HL-60 (cell line): ENCODE measurements around the gene A4GALT.

ENCODE experiments used
- DNase-seq, 2 experiments: peaks; one replicate each; pipeline ENCODE4 v3.0.0-alpha.2; 2010 to 2020; ENCODE audit warnings: low read depth in 1 of 2, low spot score in 1 of 2
- H3K27ac ChIP-seq: fragments of 250-450 bp; sonication (Bioruptor Pico); replicated peaks from 2 replicates; pipeline ENCODE4 v1.5.1; 2020; ENCODE audit warnings: mild to moderate bottlenecking, moderate library complexity
- H3K27me3 ChIP-seq: fragments of 250-450 bp; sonication (Bioruptor Pico); 2 replicates; pipeline ENCODE4 v1.5.1; 2021; ENCODE audit warnings: mild to moderate bottlenecking, moderate library complexity; ENCODE audit not compliant: insufficient read depth, poor library complexity, severe bottlenecking
- H3K4me3 ChIP-seq: replicated peaks from 2 replicates; pipeline ENCODE4 v1.5.1; 2011; ENCODE audit warnings: mild to moderate bottlenecking, control low read depth, low read length; ENCODE audit not compliant: insufficient read depth
- CTCF ChIP-seq: IDR thresholded peaks from one replicate; pipeline ENCODE4 v1.5.1; 2011; ENCODE audit warnings: low read length, control low read depth, inconsistent platforms; ENCODE audit not compliant: insufficient read depth
- GABPA ChIP-seq: IDR thresholded peaks from 2 replicates; pipeline ENCODE4 v1.6.1; 2012; ENCODE audit warnings: low read depth
- POLR2AphosphoS5 ChIP-seq: IDR thresholded peaks from 2 replicates; pipeline ENCODE4 v1.6.1; 2012; ENCODE audit warnings: low read depth
- SPI1 ChIP-seq: IDR thresholded peaks from 2 replicates; pipeline ENCODE4 v1.6.1; 2012; ENCODE audit warnings: low read depth, mild to moderate bottlenecking, borderline replicate concordance
- TF ChIP-seq, protein P1 (sequence below): IDR thresholded peaks from 2 replicates; pipeline ENCODE4 v1.6.1; 2012; ENCODE audit warnings: low read depth; ENCODE audit not compliant: insufficient replicate concordance

Gene A4GALT

DNA sequence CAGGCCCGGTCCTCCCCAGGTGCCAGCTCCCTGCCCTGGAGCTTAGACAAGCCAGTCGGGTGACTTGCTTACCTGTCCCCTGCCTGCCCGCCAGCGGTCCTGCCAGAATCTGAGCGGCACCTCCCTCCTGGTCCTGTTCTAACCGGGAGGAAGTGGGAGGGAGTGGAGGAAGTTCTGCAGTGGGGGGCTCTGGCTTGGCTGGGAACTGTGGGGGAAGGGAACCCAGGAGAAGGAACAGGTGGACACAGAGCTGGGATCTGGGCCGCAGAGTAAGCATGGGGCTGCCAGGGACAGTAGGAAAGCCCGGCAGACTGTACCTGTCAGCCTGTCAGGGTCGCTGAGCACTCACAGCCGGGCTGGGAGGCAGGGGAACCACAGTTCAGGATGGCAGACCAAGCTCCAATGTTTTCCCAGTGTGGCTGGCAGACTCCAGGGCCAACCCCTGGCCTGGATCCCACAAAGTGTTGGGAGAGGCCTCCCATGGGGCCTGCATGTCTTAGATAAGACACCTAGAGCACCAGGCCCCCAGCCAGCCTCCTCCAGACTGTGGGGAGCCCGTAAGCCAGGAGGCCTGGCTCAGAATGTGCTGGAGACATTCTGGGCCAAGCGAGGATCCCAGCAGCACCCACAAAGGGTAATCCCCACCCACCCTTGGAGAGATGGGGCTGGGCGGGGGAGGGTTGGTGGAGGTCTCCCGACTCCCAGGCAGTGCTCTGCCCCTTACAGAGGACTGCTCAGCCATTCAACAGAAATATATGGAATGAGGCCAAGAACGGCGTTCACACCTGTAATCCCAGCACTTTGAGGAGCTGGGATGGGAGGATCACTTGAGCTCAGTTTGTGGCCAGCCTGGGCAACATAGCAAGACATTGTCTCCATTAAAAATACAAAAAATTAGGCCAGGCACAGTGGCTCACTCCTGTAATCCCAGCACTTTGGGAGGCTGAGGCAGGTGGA, 73.8 kb downstream of the A4GALT start:
- no peak for DNase-seq
- Histone ChIP-seq H3K4me3 (no peak overlapping the region), H3K27ac (no peak overlapping the region), H3K27me3 (no peaks in the 10 kb centered on the region)
- TF ChIP-seq, protein P1, sequence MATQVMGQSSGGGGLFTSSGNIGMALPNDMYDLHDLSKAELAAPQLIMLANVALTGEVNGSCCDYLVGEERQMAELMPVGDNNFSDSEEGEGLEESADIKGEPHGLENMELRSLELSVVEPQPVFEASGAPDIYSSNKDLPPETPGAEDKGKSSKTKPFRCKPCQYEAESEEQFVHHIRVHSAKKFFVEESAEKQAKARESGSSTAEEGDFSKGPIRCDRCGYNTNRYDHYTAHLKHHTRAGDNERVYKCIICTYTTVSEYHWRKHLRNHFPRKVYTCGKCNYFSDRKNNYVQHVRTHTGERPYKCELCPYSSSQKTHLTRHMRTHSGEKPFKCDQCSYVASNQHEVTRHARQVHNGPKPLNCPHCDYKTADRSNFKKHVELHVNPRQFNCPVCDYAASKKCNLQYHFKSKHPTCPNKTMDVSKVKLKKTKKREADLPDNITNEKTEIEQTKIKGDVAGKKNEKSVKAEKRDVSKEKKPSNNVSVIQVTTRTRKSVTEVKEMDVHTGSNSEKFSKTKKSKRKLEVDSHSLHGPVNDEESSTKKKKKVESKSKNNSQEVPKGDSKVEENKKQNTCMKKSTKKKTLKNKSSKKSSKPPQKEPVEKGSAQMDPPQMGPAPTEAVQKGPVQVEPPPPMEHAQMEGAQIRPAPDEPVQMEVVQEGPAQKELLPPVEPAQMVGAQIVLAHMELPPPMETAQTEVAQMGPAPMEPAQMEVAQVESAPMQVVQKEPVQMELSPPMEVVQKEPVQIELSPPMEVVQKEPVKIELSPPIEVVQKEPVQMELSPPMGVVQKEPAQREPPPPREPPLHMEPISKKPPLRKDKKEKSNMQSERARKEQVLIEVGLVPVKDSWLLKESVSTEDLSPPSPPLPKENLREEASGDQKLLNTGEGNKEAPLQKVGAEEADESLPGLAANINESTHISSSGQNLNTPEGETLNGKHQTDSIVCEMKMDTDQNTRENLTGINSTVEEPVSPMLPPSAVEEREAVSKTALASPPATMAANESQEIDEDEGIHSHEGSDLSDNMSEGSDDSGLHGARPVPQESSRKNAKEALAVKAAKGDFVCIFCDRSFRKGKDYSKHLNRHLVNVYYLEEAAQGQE: no peak
- TF ChIP-seq SPI1 (no peak), POLR2AphosphoS5 (no peak), GABPA (no peak)

DNA sequence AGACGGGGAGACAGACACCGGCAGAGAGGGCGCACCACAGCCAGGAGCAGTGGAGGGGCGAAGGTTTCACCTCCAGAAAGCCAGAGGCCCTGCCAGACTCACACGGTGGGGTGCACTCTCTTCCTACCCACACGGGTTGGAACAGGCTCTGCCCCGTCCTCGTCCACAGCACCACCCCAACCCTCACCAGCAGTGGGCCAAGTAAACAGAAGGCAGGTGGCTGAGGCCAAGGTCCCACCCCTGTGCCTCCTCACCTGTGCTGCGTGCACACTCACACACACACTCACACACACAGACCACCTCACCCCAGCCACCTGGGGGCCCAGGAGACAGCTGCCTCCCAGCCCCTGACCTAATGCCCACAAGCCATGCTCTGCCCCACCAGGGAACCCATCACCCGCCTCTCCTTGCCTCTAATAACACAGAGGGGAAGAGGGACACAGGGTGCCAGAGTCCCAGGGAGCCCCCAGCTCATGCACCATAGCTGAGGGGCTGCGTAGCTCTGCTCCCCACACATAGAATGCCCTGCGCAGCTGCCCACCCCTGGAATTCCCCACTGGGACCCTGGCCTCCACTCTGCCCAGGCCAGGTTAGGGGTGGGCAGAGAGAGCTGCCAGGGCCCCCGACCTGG, 74.6 kb downstream of the A4GALT start:
- Histone ChIP-seq H3K27ac (no peak overlapping the region), H3K4me3 (no peak overlapping the region), H3K27me3 (no peaks in the 10 kb centered on the region)
- no peak for DNase-seq
- TF ChIP-seq POLR2AphosphoS5 (no peak), GABPA (no peak), CTCF (no peak)
- TF ChIP-seq, protein P1: no peak

DNA sequence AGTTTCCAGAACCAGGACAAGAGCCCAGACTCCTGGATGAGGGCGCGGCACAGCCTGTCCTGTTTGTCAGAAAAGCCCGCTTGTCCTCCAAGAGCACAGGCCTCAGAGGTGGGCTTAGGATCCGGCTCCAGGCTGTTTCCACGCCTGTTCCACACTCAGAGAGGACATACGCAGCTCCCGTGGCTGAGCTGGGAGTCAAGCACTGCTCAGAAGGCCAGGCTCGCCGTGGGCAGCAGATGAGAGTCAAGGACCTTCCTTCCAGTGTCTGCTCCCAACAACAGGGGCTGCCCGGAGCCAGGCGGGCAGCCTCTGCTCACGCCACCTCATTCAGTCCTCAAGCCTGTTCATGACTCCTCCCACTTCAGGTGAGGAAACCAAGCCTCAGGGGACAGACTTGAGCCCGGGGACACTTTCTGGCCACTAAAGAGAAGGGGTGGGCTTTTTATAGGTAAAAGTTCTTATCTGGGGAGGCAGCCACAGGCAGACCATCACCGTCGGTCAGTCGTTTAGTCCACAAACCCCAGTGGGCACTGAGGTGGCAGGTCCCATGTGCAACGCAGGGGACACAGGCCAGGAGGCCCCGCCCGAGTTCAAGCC, 75.2 kb downstream of the A4GALT start:
- no peak overlapping the region for H3K4me3 ChIP-seq
- DNase-seq: no peak
- no peaks in the 10 kb centered on the region for H3K27me3 ChIP-seq
- H3K27ac ChIP-seq: no peak overlapping the region
- TF ChIP-seq CTCF: no peak
- TF ChIP-seq GABPA: no peak
- no peak for TF ChIP-seq POLR2AphosphoS5
- no peak for TF ChIP-seq SPI1
- TF ChIP-seq, protein P1: no peak
